ENCODE measurements around the gene SNX25.

DNA sequence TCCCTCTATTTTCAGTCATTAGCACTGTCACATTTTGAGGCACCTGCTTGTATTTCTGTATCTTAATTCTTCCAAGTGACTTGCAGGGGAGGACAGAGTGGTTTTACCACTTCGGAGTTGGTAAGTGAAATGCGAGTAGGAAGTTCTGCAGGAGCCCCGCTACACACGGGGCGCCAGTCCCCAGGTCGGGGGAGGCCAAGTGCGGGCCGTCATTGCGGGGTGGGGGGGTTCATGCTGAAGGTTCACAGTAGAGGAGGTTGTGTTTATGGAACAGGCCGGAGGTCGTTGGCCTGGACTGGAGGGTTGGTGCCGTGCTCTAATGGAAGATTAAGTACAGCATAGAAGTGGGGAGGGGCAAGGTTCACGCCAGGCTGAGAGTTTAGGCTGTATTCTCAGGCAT, 142.3 kb downstream of the SNX25 start:
- TF ChIP-seq YY1 (IDR thresholded peaks at IDR 0.05; ENCODE audit: low read depth, low read length) (no peak), POLR2A (IDR thresholded peaks at IDR 0.05; ENCODE audit: low read depth, low read length) (no peak; the same call in 1 of the 2 replicates), EZH2 (IDR thresholded peaks at IDR 0.05; ENCODE audit: borderline replicate concordance, control insufficient read depth, low read depth, low read length) (no peak), PML (IDR thresholded peaks at IDR 0.05; ENCODE audit: low read length) (no peak), ETV6 (conservative IDR thresholded peaks at IDR 0.05 in 1 of 2, IDR thresholded peaks at IDR 0.05 in 1 of 2; ENCODE audit: borderline replicate concordance in 1 of 2, low read depth in 1 of 2) (no peak)
- TF ChIP-seq, protein P1, sequence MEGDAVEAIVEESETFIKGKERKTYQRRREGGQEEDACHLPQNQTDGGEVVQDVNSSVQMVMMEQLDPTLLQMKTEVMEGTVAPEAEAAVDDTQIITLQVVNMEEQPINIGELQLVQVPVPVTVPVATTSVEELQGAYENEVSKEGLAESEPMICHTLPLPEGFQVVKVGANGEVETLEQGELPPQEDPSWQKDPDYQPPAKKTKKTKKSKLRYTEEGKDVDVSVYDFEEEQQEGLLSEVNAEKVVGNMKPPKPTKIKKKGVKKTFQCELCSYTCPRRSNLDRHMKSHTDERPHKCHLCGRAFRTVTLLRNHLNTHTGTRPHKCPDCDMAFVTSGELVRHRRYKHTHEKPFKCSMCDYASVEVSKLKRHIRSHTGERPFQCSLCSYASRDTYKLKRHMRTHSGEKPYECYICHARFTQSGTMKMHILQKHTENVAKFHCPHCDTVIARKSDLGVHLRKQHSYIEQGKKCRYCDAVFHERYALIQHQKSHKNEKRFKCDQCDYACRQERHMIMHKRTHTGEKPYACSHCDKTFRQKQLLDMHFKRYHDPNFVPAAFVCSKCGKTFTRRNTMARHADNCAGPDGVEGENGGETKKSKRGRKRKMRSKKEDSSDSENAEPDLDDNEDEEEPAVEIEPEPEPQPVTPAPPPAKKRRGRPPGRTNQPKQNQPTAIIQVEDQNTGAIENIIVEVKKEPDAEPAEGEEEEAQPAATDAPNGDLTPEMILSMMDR (IDR thresholded peaks at IDR 0.05 in 2 of 3, conservative IDR thresholded peaks at IDR 0.05 in 1 of 3; ENCODE audit: control insufficient read depth in 2 of 3, extremely low read depth in 1 of 3, insufficient read depth in 1 of 3, low read depth in 3 of 3, low read length in 3 of 3), result no peak
